ENCODE results near the gene ENSA.

DNA sequence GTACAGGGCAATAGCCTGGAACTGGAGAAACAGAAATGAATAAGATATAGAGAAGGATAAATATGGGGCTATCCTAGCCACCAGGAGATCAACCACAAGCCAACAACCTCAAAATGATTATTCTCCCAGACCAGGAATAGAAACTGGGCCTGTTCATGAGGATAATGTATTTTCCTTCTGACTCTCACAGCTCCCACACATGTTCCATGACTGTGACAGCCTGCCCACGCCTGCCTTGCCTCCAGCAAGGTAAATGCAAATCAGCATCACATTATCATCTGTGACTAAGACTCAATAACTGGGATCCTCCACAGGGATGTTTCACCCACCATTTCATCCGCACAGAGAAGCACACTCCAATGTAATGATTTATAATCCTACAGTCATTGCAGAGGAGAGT lies 3.3 kb downstream of the ENSA start:
- TF ChIP-seq, protein P1, sequence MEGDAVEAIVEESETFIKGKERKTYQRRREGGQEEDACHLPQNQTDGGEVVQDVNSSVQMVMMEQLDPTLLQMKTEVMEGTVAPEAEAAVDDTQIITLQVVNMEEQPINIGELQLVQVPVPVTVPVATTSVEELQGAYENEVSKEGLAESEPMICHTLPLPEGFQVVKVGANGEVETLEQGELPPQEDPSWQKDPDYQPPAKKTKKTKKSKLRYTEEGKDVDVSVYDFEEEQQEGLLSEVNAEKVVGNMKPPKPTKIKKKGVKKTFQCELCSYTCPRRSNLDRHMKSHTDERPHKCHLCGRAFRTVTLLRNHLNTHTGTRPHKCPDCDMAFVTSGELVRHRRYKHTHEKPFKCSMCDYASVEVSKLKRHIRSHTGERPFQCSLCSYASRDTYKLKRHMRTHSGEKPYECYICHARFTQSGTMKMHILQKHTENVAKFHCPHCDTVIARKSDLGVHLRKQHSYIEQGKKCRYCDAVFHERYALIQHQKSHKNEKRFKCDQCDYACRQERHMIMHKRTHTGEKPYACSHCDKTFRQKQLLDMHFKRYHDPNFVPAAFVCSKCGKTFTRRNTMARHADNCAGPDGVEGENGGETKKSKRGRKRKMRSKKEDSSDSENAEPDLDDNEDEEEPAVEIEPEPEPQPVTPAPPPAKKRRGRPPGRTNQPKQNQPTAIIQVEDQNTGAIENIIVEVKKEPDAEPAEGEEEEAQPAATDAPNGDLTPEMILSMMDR (IDR thresholded peaks at IDR 0.05; ENCODE audit: insufficient read depth, low read length, poor library complexity, severe bottlenecking): no peak
- TF ChIP-seq EZH2phosphoT487 (conservative IDR thresholded peaks at IDR 0.05; ENCODE audit: low read length): no peak
